H1 (cell line): ENCODE results near the gene ATP9B. TPM values are rescaled to one million over a fixed set of nuclear protein-coding genes. Genes with fewer than 3 reads are reported as not detected.

ENCODE experiments used
- CTCF ChIA-PET: fragments of 300-600 bp; sonication (Branson Sonifier 250); formaldehyde crosslinking; loops from one replicate; lab custom pipeline; 2021; ENCODE audit not compliant: partially characterized antibody; lab: Charles Lee
- POLR2A ChIA-PET: fragments of 300-600 bp; sonication (Branson Sonifier 250); formaldehyde crosslinking; loops from one replicate; lab custom pipeline; 2021; ENCODE audit warnings: inconsistent platforms; ENCODE audit not compliant: partially characterized antibody; lab: Charles Lee
- DNase-seq, 2 experiments: peaks; one replicate each; pipeline versions ENCODE4 v3.0.0 to v3.0.0-alpha.2; 2010 to 2022; ENCODE audit warnings: low spot score in 2 of 2, low read depth in 1 of 2, mixed read lengths in 1 of 2
- FAIRE-seq: peaks from 2 replicates; lab custom pipeline; 2011; peaks lifted over from hg19 to GRCh38; lab: Jason Lieb, UNC
- H2AFZ ChIP-seq: 2 replicates; pipeline ENCODE4 v1.8.1; 2012; ENCODE audit warnings: low read length, inconsistent platforms
- H2AK5ac ChIP-seq: 2 replicates; pipeline ENCODE4 v1.6.1; 2013; ENCODE audit warnings: low read depth, low read length
- H2BK120ac ChIP-seq: replicated peaks from 2 replicates; pipeline ENCODE3; 2013; ENCODE audit warnings: low read depth, low read length, inconsistent platforms
- H2BK12ac ChIP-seq: 2 replicates; pipeline ENCODE4 v1.6.1; 2013; ENCODE audit warnings: low read depth, low read length
- H2BK15ac ChIP-seq: 2 replicates; pipeline ENCODE4 v1.6.1; 2013; ENCODE audit warnings: low read length
- H2BK20ac ChIP-seq: 2 replicates; pipeline ENCODE4 v1.6.1; 2013; ENCODE audit warnings: low read length
- H2BK5ac ChIP-seq: 2 replicates; pipeline ENCODE4 v1.6.1; 2013; ENCODE audit warnings: low read depth, low read length
- H3K14ac ChIP-seq: 2 replicates; pipeline ENCODE4 v1.6.1; 2013; ENCODE audit warnings: inconsistent platforms; ENCODE audit not compliant: insufficient read length
- H3K18ac ChIP-seq: 2 replicates; pipeline ENCODE4 v1.6.1; 2013; ENCODE audit warnings: low read length; ENCODE audit errors: extremely low read depth
- H3K23ac ChIP-seq: 2 replicates; pipeline ENCODE4 v1.6.1; 2013; ENCODE audit warnings: inconsistent platforms; ENCODE audit not compliant: insufficient read length
- H3K23me2 ChIP-seq: 2 replicates; pipeline ENCODE4 v1.6.1; 2013; ENCODE audit warnings: low read depth, low read length
- H3K27ac ChIP-seq: 2 replicates; pipeline ENCODE4 v1.6.1; 2011; ENCODE audit warnings: low read depth, low read length, inconsistent platforms
- H3K27me3 ChIP-seq, 4 experiments: replicated peaks in 1 of 4; 1 replicate in 1 of 4; 2 replicates in 3 of 4; pipeline versions ENCODE4 v1.6.1 to v1.8.1; 2011 to 2013; ENCODE audit warnings: low read length in 3 of 4, mild to moderate bottlenecking in 3 of 4, inconsistent platforms in 2 of 4, mixed read lengths in 2 of 4, moderate library complexity in 1 of 4; ENCODE audit not compliant: control insufficient read depth in 3 of 4, insufficient read depth in 3 of 4; ENCODE audit errors: extremely low read depth in 1 of 4
- H3K36me3 ChIP-seq, 4 experiments: 2 replicates each; pipeline versions ENCODE4 v1.6.1 to v1.8.1; 2011 to 2013; ENCODE audit warnings: mild to moderate bottlenecking in 4 of 4, low read length in 3 of 4, moderate library complexity in 2 of 4, control low read depth in 1 of 4, inconsistent platforms in 1 of 4; ENCODE audit not compliant: insufficient read depth in 4 of 4, control insufficient read depth in 2 of 4
- H3K4ac ChIP-seq: replicated peaks from 2 replicates; pipeline ENCODE3; 2013; ENCODE audit warnings: low read length, low read depth, mixed read lengths, inconsistent platforms; ENCODE audit not compliant: insufficient read length
- H3K4me1 ChIP-seq, 4 experiments: replicated peaks in 1 of 4; 1 replicate in 1 of 4; 2 replicates in 3 of 4; pipeline versions ENCODE4 v1.6.1 to v1.8.1; 2011 to 2013; ENCODE audit warnings: low read length in 3 of 4, inconsistent platforms in 2 of 4, mixed read lengths in 1 of 4; ENCODE audit not compliant: insufficient read depth in 4 of 4, control insufficient read depth in 3 of 4
- H3K4me2 ChIP-seq, 2 experiments: 2 replicates each; pipeline versions ENCODE4 v1.6.1 to v1.8.1; 2011 to 2013; ENCODE audit warnings: low read depth in 2 of 2, low read length in 2 of 2, control low read depth in 1 of 2, inconsistent platforms in 1 of 2, mild to moderate bottlenecking in 1 of 2; ENCODE audit not compliant: insufficient read depth in 1 of 2
- H3K4me3 ChIP-seq, 4 experiments: fragments of 200-600, 300-600 bp in 1 of 4; sonication (generic), shearing (Covaris generic), sonication (Bioruptor Twin) in 1 of 4; 2 replicates each; pipeline versions ENCODE4 v1.5.1 to v1.8.1; 2011 to 2016; ENCODE audit warnings: low read length in 4 of 4, low read depth in 3 of 4, control low read depth in 2 of 4, inconsistent platforms in 2 of 4, mild to moderate bottlenecking in 2 of 4, mixed read lengths in 1 of 4, moderate library complexity in 1 of 4; ENCODE audit not compliant: insufficient read depth in 2 of 4; ENCODE audit errors: extremely low read depth in 1 of 4
- H3K56ac ChIP-seq: replicated peaks from 2 replicates; pipeline ENCODE3; 2013; ENCODE audit warnings: low read depth, mild to moderate bottlenecking, mixed read lengths, low read length, inconsistent platforms; ENCODE audit not compliant: insufficient read length
- H3K79me1 ChIP-seq: 2 replicates; pipeline ENCODE4 v1.6.1; 2013; ENCODE audit warnings: low read depth, low read length, control low read depth
- H3K79me2 ChIP-seq, 2 experiments: 2 replicates each; pipeline versions ENCODE4 v1.6.1 to v1.8.1; 2012 to 2013; ENCODE audit warnings: low read length in 2 of 2, mild to moderate bottlenecking in 2 of 2, inconsistent platforms in 1 of 2; ENCODE audit not compliant: insufficient read depth in 2 of 2, control insufficient read depth in 1 of 2
- H3K9ac ChIP-seq, 4 experiments: replicated peaks in 1 of 4; 1 replicate in 1 of 4; 2 replicates in 3 of 4; pipeline versions ENCODE4 v1.6.1 to v1.8.1; 2011 to 2013; ENCODE audit warnings: low read depth in 3 of 4, low read length in 3 of 4, control low read depth in 2 of 4, mild to moderate bottlenecking in 2 of 4, moderate library complexity in 2 of 4, inconsistent platforms in 1 of 4; ENCODE audit errors: extremely low read depth in 1 of 4
- H3K9me3 ChIP-seq, 2 experiments: 2 replicates each; pipeline versions ENCODE4 v1.6.1 to v1.8.1; 2012 to 2013; ENCODE audit warnings: mild to moderate bottlenecking in 2 of 2, moderate library complexity in 2 of 2, control low read depth in 1 of 2, inconsistent platforms in 1 of 2, low read depth in 1 of 2, low read length in 1 of 2, mixed read lengths in 1 of 2; ENCODE audit not compliant: insufficient read depth in 2 of 2
- H4K20me1 ChIP-seq, 2 experiments: replicated peaks in 1 of 2; 2 replicates each; pipeline versions ENCODE3 to v1.8.1; 2011 to 2013; ENCODE audit warnings: inconsistent platforms in 2 of 2, low read length in 2 of 2, mild to moderate bottlenecking in 1 of 2; ENCODE audit not compliant: insufficient read depth in 2 of 2, control insufficient read depth in 1 of 2
- H4K5ac ChIP-seq: 2 replicates; pipeline ENCODE4 v1.6.1; 2013; ENCODE audit warnings: low read length, low read depth, mixed read lengths, inconsistent platforms; ENCODE audit not compliant: insufficient read length
- H4K8ac ChIP-seq: 2 replicates; pipeline ENCODE4 v1.8.0; 2013; ENCODE audit warnings: mild to moderate bottlenecking, moderate library complexity, low read length, inconsistent platforms; ENCODE audit not compliant: insufficient read depth; ENCODE audit errors: extremely low read depth
- H4K91ac ChIP-seq: replicated peaks from 2 replicates; pipeline ENCODE3; 2013; ENCODE audit warnings: low read length, mixed read lengths, inconsistent platforms; ENCODE audit not compliant: insufficient read length
- ASH2L ChIP-seq: fragments of 200-600, 300-600 bp; sonication (generic); IDR thresholded peaks from one replicate; pipeline ENCODE4 v1.7.1; 2017; ENCODE audit warnings: low read length
- BCL11A ChIP-seq, 2 experiments: IDR thresholded peaks; one replicate each; pipeline ENCODE4 v1.6.1; 2011; ENCODE audit warnings: low read depth in 2 of 2, low read length in 2 of 2, mild to moderate bottlenecking in 2 of 2
- BRCA1 ChIP-seq: IDR thresholded peaks from 2 replicates; pipeline ENCODE4 v1.6.1; 2012; ENCODE audit warnings: low read depth, low read length, improper control_type of control experiment
- CTBP2 ChIP-seq: IDR thresholded peaks from 2 replicates; pipeline ENCODE4 v1.7.0; 2011; ENCODE audit warnings: borderline replicate concordance, mild to moderate bottlenecking, moderate library complexity, mixed read lengths, low read length; ENCODE audit not compliant: insufficient read depth, insufficient read length
- EGR1 ChIP-seq: IDR thresholded peaks from 2 replicates; pipeline ENCODE4 v1.6.1; 2011; ENCODE audit warnings: low read depth, low read length, borderline replicate concordance
- EP300 ChIP-seq, 2 experiments: IDR thresholded peaks; 1 replicate in 1 of 2; 2 replicates in 1 of 2; pipeline ENCODE4 v1.6.1; 2011 to 2012; ENCODE audit warnings: low read depth in 2 of 2, low read length in 2 of 2, mild to moderate bottlenecking in 2 of 2, borderline replicate concordance in 1 of 2, inconsistent platforms in 1 of 2, moderate library complexity in 1 of 2
- FOSL1 ChIP-seq: IDR thresholded peaks from 2 replicates; pipeline ENCODE4 v1.6.1; 2011; ENCODE audit warnings: mild to moderate bottlenecking, low read depth, low read length, moderate library complexity; ENCODE audit not compliant: insufficient read depth
- PHF8 ChIP-seq: fragments of 200-600 bp; sonication (generic); conservative IDR thresholded peaks from 2 replicates; pipeline ENCODE4 v1.7.1; 2012; ENCODE audit warnings: low read depth, mild to moderate bottlenecking, inconsistent platforms, low read length, moderate library complexity
- POLR2A ChIP-seq, 2 experiments: IDR thresholded peaks; 1 replicate in 1 of 2; 2 replicates in 1 of 2; pipeline ENCODE4 v1.6.1; 2011; ENCODE audit warnings: low read depth in 2 of 2, low read length in 2 of 2, mild to moderate bottlenecking in 2 of 2; ENCODE audit errors: control extremely low read depth in 1 of 2
- RAD21 ChIP-seq, 2 experiments: IDR thresholded peaks in 1 of 2; conservative IDR thresholded peaks in 1 of 2; 2 replicates each; pipeline ENCODE4 v1.6.1; 2011; ENCODE audit warnings: low read depth in 2 of 2, low read length in 2 of 2, improper control_type of control experiment in 1 of 2, inconsistent platforms in 1 of 2, mild to moderate bottlenecking in 1 of 2, moderate library complexity in 1 of 2
- SUZ12 ChIP-seq: fragments of 200-600 bp; sonication (generic); IDR thresholded peaks from 2 replicates; pipeline ENCODE4 v1.6.1; 2012; ENCODE audit warnings: mild to moderate bottlenecking, inconsistent platforms, low read length, moderate library complexity, mixed read lengths
- TAF1 ChIP-seq: IDR thresholded peaks from 2 replicates; pipeline ENCODE4 v1.6.1; 2011; ENCODE audit warnings: mild to moderate bottlenecking, low read depth, low read length
- TAF7 ChIP-seq: optimal IDR thresholded peaks from 2 replicates; pipeline ENCODE3; 2011; ENCODE audit warnings: low read depth, mild to moderate bottlenecking, inconsistent platforms, low read length, moderate library complexity, borderline replicate concordance
- WGBS, 2 experiments: shearing (Covaris generic) in 1 of 2; methylation state at CpG; one replicate each; pipeline versions ENCODE4 v1.1.6 to v1.1.7; 2013 to 2015; ENCODE audit warnings: low lambda C conversion rate in 2 of 2, mixed read lengths in 2 of 2, inconsistent platforms in 1 of 2, low coverage in 1 of 2, missing lambda C conversion rate in 1 of 2; ENCODE audit not compliant: insufficient replicate concordance in 2 of 2, insufficient coverage in 1 of 2, insufficient read length in 1 of 2; ENCODE audit errors: extremely low coverage in 1 of 2, missing lambda C conversion rate in 1 of 2; 5-methylcytosine and 5-hydroxymethylcytosine counted together
- polyA plus RNA-seq, 7 experiments: library from polyadenylated mRNA; depleted of rRNA in 3 of 7; stranded (reverse) in 5 of 7; unstranded in 2 of 7; fragments of >200 nt in 5 of 7; fragments of 200-250 nt in 2 of 7; gene quantifications; 1 replicate in 5 of 7; 2 replicates in 1 of 7; 4 replicates in 1 of 7; pipeline versions ENCODE4 v1.2.1 to v1.2.3, GENCODE V29; 2011 to 2013; ENCODE audit warnings: missing spikeins in 2 of 7, mixed read lengths in 2 of 7
- total RNA-seq: library from RNA; stranded (reverse); fragmentation: NEBNext Ultra II Directional; extraction: Animal tissue kit (Norgen Biotek cat#: 25700); gene quantifications from 2 replicates; pipeline ENCODE4 v1.2.1, GENCODE V29; 2021
- TF ChIP-seq, protein P1 (sequence below): IDR thresholded peaks from 2 replicates; pipeline ENCODE4 v1.6.1; 2012; ENCODE audit warnings: inconsistent platforms

Gene ATP9B
- total and polyA plus RNA-seq, 2 of the 8 experiments (the other 6 are each of a cell fraction or from before 2014, with no cell fraction given): 15.1 to 21.7 TPM

GRCh38 chr18:79367989-79368388 lies 298.8 kb downstream of the ATP9B start:
- no peak for DNase-seq
- no peaks in the 10 kb centered on the region for H3K23me2 ChIP-seq
- H2AK5ac ChIP-seq: no peak overlapping the region
- peaks cover 0 to 3% of the 10 kb centered on the region in 2 experiments; a peak in 1 of 4 replicates for H3K9me3 ChIP-seq
- no peak overlapping the region for H2BK15ac ChIP-seq
- CTCF ChIA-PET: interaction anchor here (0.6 to 1.3 kb wide), 3 partner anchors 8 to 385 kb away, joined by 3 to 4 read pairs (median 4); no protein-coding TSS in a partner anchor
- no peak overlapping the region for H2BK120ac ChIP-seq
- H4K5ac ChIP-seq: no peak overlapping the region
- no peak overlapping the region for H3K14ac ChIP-seq
- H2BK12ac ChIP-seq: no peak overlapping the region
- POLR2A ChIA-PET: no interaction called here
- no peak overlapping the region for H3K4ac ChIP-seq
- H3K27ac ChIP-seq: no peak overlapping the region
- no peak overlapping the region for H2AFZ ChIP-seq
- 93% methylated on average over 18 of the region's 18 CpGs; no CpG with 5 or more reads in 1 of the 2 experiments for WGBS, 2 experiments
- H2BK5ac ChIP-seq: no peak overlapping the region
- H3K36me3 ChIP-seq: peaks cover 0 to 6% (median 3%) of the 10 kb centered on the region in 4 experiments; a peak in 2 of 8 replicates
- peaks cover 0 to 1% of the 10 kb centered on the region in 2 experiments for H4K20me1 ChIP-seq
- H3K79me2 ChIP-seq: no peaks in the 10 kb centered on the region
- no peak overlapping the region for H3K9ac ChIP-seq
- no peaks in the 10 kb centered on the region for H3K79me1 ChIP-seq
- no peak overlapping the region for H3K4me3 ChIP-seq
- H3K18ac ChIP-seq: no peak overlapping the region
- no peaks in the 10 kb centered on the region for H3K4me1 ChIP-seq
- FAIRE-seq: no peak
- H2BK20ac ChIP-seq: no peak overlapping the region
- H4K8ac ChIP-seq: peak overlapping the region; percentile 59; the same call in 1 of the 2 replicates
- no peak overlapping the region for H4K91ac ChIP-seq
- H3K56ac ChIP-seq: no peak overlapping the region
- H3K23ac ChIP-seq: no peak overlapping the region
- no peak overlapping the region for H3K4me2 ChIP-seq
- H3K27me3 ChIP-seq: no peaks in the 10 kb centered on the region
- no peak for TF ChIP-seq ASH2L
- no peak for TF ChIP-seq BCL11A (IDR thresholded peaks at IDR 0.05; ENCODE audit: low read depth in 2 of 2, low read length in 2 of 2)
- no peak for TF ChIP-seq EP300 (IDR thresholded peaks at IDR 0.05; ENCODE audit: borderline replicate concordance in 1 of 2, low read depth in 2 of 2, low read length in 2 of 2)
- no peak for TF ChIP-seq EGR1
- no peak for TF ChIP-seq POLR2A (IDR thresholded peaks at IDR 0.05; ENCODE audit: control extremely low read depth in 1 of 2, low read depth in 2 of 2, low read length in 2 of 2)
- no peak for TF ChIP-seq FOSL1
- TF ChIP-seq BRCA1: no peak
- no peak for TF ChIP-seq TAF1
- no peak for TF ChIP-seq CTBP2
- no peak for TF ChIP-seq PHF8
- no peak for TF ChIP-seq TAF7
- TF ChIP-seq SUZ12: no peak
- no peak for TF ChIP-seq RAD21 (IDR thresholded peaks at IDR 0.05 in 1 of 2, conservative IDR thresholded peaks at IDR 0.05 in 1 of 2; ENCODE audit: low read depth in 2 of 2, low read length in 2 of 2)
- TF ChIP-seq, protein P1, sequence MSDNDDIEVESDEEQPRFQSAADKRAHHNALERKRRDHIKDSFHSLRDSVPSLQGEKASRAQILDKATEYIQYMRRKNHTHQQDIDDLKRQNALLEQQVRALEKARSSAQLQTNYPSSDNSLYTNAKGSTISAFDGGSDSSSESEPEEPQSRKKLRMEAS: no peak
